ENCODE measurements around the gene ADPRH.

Gene ADPRH

DNA sequence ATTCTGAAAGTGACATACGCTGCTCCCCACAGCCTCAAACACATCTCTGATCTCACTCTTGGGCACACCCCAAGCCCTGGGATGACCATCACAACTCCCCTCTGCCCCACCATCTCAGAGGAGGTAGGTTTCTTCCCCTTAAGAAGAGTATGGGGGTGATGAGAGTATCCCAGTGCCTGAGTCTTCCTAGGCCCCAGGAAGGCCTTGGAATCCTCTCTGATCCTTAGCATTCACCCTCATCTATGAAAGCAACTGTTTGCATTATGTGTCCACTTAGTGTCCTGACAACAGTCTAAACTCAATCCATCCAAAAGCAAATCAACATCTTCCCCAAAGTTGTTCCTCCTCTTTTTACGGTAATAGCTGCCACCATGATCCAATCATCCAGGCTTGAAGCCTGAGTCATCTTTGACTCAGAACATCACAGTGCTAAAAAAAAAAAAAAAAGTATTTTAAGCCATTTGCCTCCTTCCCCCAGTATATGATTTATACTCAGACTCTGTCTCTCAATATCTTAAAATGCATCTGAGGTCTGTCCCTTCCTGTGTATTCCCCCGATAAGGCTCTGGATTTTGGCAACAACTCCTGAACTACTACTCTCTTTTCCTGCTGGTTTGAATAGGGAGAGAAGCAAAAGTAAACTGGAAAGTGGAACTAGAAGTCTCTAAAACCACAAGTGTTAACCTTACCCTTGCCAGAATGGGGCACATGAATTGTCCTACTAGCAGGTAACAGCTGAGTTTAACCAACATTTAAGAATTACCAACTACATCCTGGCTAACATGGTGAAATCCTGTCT is 58.6 kb downstream of the ADPRH start:
- Mint-ChIP-seq H3K4me3 (peak overlapping the region; percentile 59), H3K36me3 (ENCODE audit: low read depth) (peaks cover 41% of the 10 kb centered on the region), H3K4me1 (ENCODE audit: low read depth) (peaks cover 43% of the 10 kb centered on the region), H3K9me3 (peaks cover 7% of the 10 kb centered on the region), H3K27me3 (no peaks in the 10 kb centered on the region), H3K27ac (peak overlapping the region; percentile 97)
- DNase-seq, result no peak
